T-helper 22 cell (primary cell): ENCODE data around the gene TUBG2.

Experiments used
- DNase-seq: peaks from one replicate; pipeline ENCODE4 v3.0.0-alpha.2; 2020; ENCODE audit warnings: low read depth

TUBG2 gene

GRCh38 chr17:42677012-42677857 is 18.2 kb downstream of the TUBG2 start:
- DNase-seq = peak; percentile 100

GRCh38 chr17:42677921-42678781 is 19.1 kb downstream of the TUBG2 start:
- peak; percentile 60 for DNase-seq

GRCh38 chr17:42678951-42679491 is 19.9 kb downstream of the TUBG2 start:
- DNase-seq = peak; percentile 51

GRCh38 chr17:42679492-42680330 is 20.6 kb downstream of the TUBG2 start:
- DNase-seq = peak; percentile 58

GRCh38 chr17:42680331-42680808 is 21.3 kb downstream of the TUBG2 start:
- no peak for DNase-seq

GRCh38 chr17:42681976-42682721 is 23.1 kb downstream of the TUBG2 start, which contains the start of gene CNTNAP1:
TSS of gene CNTNAP1 (plus strand) at chr17:42682531. CDS start at chr17:42682830, 299 bp downstream.
- no peak for DNase-seq

GRCh38 chr17:42682722-42683403 is 23.8 kb downstream of the TUBG2 start:
- DNase-seq = no peak

- DNase-seq = peak; percentile 56
These were observed 24.4 kb downstream of the TUBG2 start for GRCh38 chr17:42683407-42684034.

GRCh38 chr17:42684929-42685556 is 26.0 kb downstream of the TUBG2 start:
- no peak for DNase-seq

- DNase-seq = no peak
These were observed 26.7 kb downstream of the TUBG2 start for GRCh38 chr17:42685831-42686230.

- no peak for DNase-seq
These were observed 27.5 kb downstream of the TUBG2 start for GRCh38 chr17:42686520-42687128.

- DNase-seq = no peak
These were observed 28.7 kb downstream of the TUBG2 start for GRCh38 chr17:42687707-42688320.

- DNase-seq = no peak
These were observed 31.5 kb downstream of the TUBG2 start for GRCh38 chr17:42690596-42690995.

GRCh38 chr17:42691021-42691545 is 32.0 kb downstream of the TUBG2 start:
- DNase-seq = no peak

GRCh38 chr17:42692489-42692888 is 33.4 kb downstream of the TUBG2 start:
- no peak for DNase-seq

GRCh38 chr17:42694524-42694923 is 35.4 kb downstream of the TUBG2 start:
- no peak for DNase-seq

- DNase-seq = no peak
These were observed 36.4 kb downstream of the TUBG2 start for GRCh38 chr17:42695500-42695899.
